ENCODE results near the gene NIT1.

Gene NIT1

DNA sequence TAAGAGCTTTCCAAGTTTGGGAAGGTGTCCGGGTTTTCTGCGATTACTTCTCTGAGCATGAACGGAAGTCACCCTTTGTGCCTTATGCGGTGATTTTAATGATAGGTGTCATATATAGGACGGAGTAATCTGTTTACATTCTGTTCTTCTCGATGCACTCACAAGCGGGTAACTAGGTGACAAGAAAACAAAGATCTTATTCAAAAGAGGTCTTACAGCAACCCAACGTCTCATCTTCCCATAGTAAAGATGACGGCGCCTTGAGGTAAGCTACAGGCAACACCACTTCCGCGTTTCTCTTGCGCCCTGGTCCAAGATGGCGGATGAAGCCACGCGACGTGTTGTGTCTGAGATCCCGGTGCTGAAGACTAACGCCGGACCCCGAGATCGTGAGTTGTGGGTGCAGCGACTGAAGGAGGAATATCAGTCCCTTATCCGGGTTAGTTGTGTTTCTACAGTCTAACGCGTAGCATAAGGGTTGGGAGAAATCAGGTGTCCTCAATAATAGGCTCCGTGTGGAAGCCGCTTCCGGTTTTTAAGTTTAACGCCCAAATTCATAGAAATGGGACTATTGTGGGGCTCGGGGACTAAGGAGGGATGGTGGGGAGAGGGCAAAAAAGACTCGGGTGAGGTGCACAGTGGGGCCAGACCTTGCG lies 35.9 kb downstream of the NIT1 start, which contains the start of gene UFC1:
TSS of gene UFC1 (plus strand) at position 297 of the 656 bp plus-strand sequence. CDS start at position 317, 20 bp downstream.
- TF ChIP-seq EZH2phosphoT487 (IDR thresholded peaks at IDR 0.05; ENCODE audit: borderline replicate concordance) = no peak
- TF ChIP-seq, protein P1, sequence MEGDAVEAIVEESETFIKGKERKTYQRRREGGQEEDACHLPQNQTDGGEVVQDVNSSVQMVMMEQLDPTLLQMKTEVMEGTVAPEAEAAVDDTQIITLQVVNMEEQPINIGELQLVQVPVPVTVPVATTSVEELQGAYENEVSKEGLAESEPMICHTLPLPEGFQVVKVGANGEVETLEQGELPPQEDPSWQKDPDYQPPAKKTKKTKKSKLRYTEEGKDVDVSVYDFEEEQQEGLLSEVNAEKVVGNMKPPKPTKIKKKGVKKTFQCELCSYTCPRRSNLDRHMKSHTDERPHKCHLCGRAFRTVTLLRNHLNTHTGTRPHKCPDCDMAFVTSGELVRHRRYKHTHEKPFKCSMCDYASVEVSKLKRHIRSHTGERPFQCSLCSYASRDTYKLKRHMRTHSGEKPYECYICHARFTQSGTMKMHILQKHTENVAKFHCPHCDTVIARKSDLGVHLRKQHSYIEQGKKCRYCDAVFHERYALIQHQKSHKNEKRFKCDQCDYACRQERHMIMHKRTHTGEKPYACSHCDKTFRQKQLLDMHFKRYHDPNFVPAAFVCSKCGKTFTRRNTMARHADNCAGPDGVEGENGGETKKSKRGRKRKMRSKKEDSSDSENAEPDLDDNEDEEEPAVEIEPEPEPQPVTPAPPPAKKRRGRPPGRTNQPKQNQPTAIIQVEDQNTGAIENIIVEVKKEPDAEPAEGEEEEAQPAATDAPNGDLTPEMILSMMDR (conservative IDR thresholded peaks at IDR 0.05; ENCODE audit: low read length) = no peak

DNA sequence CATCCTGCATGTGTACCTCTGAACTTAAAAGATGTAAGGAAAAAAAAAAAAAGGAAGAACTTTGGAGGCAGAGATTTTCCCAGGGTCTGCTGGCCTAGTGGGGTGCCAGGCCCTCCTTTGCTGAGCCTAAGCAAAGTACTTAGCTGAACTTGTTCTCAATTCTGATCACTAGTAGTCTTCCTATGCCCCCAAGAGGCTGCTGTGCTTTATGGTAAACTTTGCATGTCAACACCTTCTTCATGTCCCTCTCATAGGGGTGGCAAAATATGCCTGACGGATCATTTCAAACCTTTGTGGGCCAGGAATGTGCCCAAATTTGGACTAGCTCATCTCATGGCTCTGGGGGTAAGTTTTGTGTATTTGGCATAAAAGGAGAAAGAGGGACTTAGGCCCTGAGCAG lies 40.0 kb downstream of the NIT1 start:
- Histone ChIP-seq H4K20me1 (ENCODE audit: insufficient read depth, low read length, poor library complexity, severe bottlenecking) (no peaks in the 10 kb centered on the region), H2AFZ (ENCODE audit: low read length) (no peak overlapping the region), H3K4me1 (ENCODE audit: insufficient read depth, low read length, poor library complexity, severe bottlenecking) (peaks cover 41% of the 10 kb centered on the region), H3K36me3 (ENCODE audit: insufficient read depth, low read length) (peaks cover 16% of the 10 kb centered on the region; the same call in 1 of the 2 replicates), H3K4me2 (ENCODE audit: low read depth, low read length, poor library complexity, severe bottlenecking) (no peak overlapping the region), H3K9me3 (ENCODE audit: insufficient read depth, low read depth, low read length) (no peaks in the 10 kb centered on the region), H3K9ac (ENCODE audit: low read depth, low read length, poor library complexity, severe bottlenecking) (no peak overlapping the region), H3K79me2 (ENCODE audit: insufficient read depth, low read length) (peaks cover 50% of the 10 kb centered on the region), H3K9me2 (replicated peaks; ENCODE audit: low read depth, low read length) (no peaks in the 10 kb centered on the region), H3K27me3 (ENCODE audit: insufficient read depth, low read length, poor library complexity, severe bottlenecking) (no peaks in the 10 kb centered on the region), H3F3A (ENCODE audit: low read depth) (no peaks in the 10 kb centered on the region), H3K4me3 (ENCODE audit: low read length, poor library complexity, severe bottlenecking) (no peak overlapping the region)
- TF ChIP-seq EZH2phosphoT487 (IDR thresholded peaks at IDR 0.05; ENCODE audit: borderline replicate concordance) = no peak
- TF ChIP-seq, protein P1 (conservative IDR thresholded peaks at IDR 0.05; ENCODE audit: low read length) = no peak

More for the DNA sequence above, 35.9 kb downstream of the NIT1 start, which contains the start of gene UFC1:
- Histone ChIP-seq H3K79me2 (ENCODE audit: insufficient read depth, low read length) (peaks cover 27% of the 10 kb centered on the region), H3K4me2 (ENCODE audit: low read depth, low read length, poor library complexity, severe bottlenecking) (peak within 1 kb of the TSS; percentile 73), H3K36me3 (ENCODE audit: insufficient read depth, low read length) (peaks cover 16% of the 10 kb centered on the region; the same call in 1 of the 2 replicates), H3K9me3 (ENCODE audit: insufficient read depth, low read depth, low read length) (no peaks in the 10 kb centered on the region), H2AFZ (ENCODE audit: low read length) (peak within 1 kb of the TSS; percentile 91), H3K9ac (ENCODE audit: low read depth, low read length, poor library complexity, severe bottlenecking) (peak within 1 kb of the TSS; percentile 87), H3K27me3 (ENCODE audit: insufficient read depth, low read length, poor library complexity, severe bottlenecking) (no peaks in the 10 kb centered on the region), H3F3A (ENCODE audit: low read depth) (no peaks in the 10 kb centered on the region), H3K4me3 (ENCODE audit: low read length, poor library complexity, severe bottlenecking) (peak within 1 kb of the TSS; percentile 85), H3K4me1 (ENCODE audit: insufficient read depth, low read length, poor library complexity, severe bottlenecking) (peaks cover 17% of the 10 kb centered on the region), H3K9me2 (replicated peaks; ENCODE audit: low read depth, low read length) (no peaks in the 10 kb centered on the region), H4K20me1 (ENCODE audit: insufficient read depth, low read length, poor library complexity, severe bottlenecking) (no peaks in the 10 kb centered on the region)

DNA sequence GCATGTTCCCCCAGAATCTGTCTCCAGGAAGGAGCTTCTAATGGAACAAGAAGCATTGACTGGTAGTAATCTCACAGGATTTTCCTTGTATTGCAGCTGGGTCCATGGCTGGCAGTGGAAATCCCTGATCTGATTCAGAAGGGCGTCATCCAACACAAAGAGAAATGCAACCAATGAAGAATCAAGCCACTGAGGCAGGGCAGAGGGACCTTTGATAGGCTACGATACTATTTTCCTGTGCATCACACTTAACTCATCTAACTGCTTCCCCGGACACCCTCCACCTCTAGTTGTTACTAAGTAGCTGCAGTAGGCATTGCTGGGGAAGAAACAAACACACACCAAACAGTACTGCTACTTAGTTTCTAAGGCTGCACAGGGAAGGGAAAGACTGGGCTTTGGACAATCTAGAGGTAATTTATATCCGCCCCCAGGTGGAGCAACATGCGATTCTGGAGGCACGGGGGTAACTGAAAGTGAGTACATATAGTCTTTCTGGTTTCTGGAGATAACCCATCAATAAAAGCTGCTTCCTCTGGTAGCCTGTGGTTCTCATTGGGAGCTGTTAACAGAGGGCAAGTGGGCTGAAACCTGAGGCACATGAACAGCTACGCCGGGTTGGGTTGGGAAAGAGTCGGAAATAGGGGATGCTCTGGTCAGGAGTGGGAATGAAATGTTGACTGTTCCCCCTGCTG lies 40.6 kb downstream of the NIT1 start:
- TF ChIP-seq, protein P1 (conservative IDR thresholded peaks at IDR 0.05; ENCODE audit: low read length) = no peak
- TF ChIP-seq EZH2phosphoT487 (IDR thresholded peaks at IDR 0.05; ENCODE audit: borderline replicate concordance) = no peak
- Histone ChIP-seq H3K9ac (ENCODE audit: low read depth, low read length, poor library complexity, severe bottlenecking) (no peak overlapping the region), H4K20me1 (ENCODE audit: insufficient read depth, low read length, poor library complexity, severe bottlenecking) (no peaks in the 10 kb centered on the region), H3F3A (ENCODE audit: low read depth) (no peaks in the 10 kb centered on the region), H3K9me3 (ENCODE audit: insufficient read depth, low read depth, low read length) (no peaks in the 10 kb centered on the region), H3K9me2 (replicated peaks; ENCODE audit: low read depth, low read length) (no peaks in the 10 kb centered on the region), H3K4me1 (ENCODE audit: insufficient read depth, low read length, poor library complexity, severe bottlenecking) (peaks cover 41% of the 10 kb centered on the region), H3K27me3 (ENCODE audit: insufficient read depth, low read length, poor library complexity, severe bottlenecking) (no peaks in the 10 kb centered on the region), H2AFZ (ENCODE audit: low read length) (no peak overlapping the region), H3K79me2 (ENCODE audit: insufficient read depth, low read length) (peaks cover 47% of the 10 kb centered on the region), H3K4me3 (ENCODE audit: low read length, poor library complexity, severe bottlenecking) (peak overlapping the region; percentile 88), H3K36me3 (ENCODE audit: insufficient read depth, low read length) (peaks cover 16% of the 10 kb centered on the region; the same call in 1 of the 2 replicates), H3K4me2 (ENCODE audit: low read depth, low read length, poor library complexity, severe bottlenecking) (peak overlapping the region; percentile 80)
